Measurements from ENCODE around the gene TRIM63.
"Not testable (repeated sequence)": the region's sequence is repeated elsewhere in the genome, so short reads cannot be mapped to it uniquely, and the experiment has no call there.

The TRIM63 gene

GRCh38 chr1:26067432-26067911 lies at the start of gene TRIM63:
Gene TRIM63, minus strand, starts transcription at chr1:26067630. Its CDS starts 136 bp downstream, at chr1:26067494.
- DNase-seq (ENCODE audit: low read depth) = no peak

DNA sequence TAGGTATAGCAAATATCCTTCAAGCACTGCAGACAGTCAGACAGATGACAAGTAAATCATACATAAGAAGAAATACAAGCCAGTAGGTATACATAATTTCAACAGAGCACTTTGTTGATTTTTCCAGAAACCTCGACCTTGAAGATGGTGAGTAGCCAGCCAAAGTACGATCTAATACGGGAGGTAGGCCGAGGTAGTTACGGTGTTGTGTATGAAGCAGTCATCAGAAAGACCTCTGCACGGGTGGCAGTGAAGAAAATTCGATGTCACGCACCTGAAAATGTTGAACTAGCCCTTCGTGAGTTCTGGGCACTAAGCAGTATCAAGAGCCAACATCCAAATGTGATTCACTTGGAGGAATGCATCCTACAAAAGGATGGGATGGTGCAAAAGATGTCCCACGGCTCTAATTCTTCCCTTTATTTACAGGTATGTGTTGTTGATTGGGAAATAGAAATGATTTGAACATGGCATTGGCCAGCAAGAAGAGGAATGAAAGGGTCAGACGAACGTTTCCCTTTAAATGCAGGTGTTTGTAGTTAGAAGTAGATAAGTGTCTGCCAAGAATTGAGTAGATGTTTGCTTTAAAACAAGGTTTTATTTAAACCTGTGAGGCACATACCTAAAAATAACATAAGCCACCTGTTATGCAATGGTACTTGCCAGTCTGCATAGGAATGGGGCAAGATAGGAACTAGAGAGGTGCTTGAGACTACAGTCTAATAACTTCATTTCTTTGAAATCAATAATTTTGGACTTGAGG lies 46.9 kb upstream of the TRIM63 start:
- DNase-seq (ENCODE audit: low read depth) = no peak

- no peak for DNase-seq (ENCODE audit: low read depth)
Measured at GRCh38 chr1:26112407-26112775, 45.0 kb upstream of the TRIM63 start.

DNA sequence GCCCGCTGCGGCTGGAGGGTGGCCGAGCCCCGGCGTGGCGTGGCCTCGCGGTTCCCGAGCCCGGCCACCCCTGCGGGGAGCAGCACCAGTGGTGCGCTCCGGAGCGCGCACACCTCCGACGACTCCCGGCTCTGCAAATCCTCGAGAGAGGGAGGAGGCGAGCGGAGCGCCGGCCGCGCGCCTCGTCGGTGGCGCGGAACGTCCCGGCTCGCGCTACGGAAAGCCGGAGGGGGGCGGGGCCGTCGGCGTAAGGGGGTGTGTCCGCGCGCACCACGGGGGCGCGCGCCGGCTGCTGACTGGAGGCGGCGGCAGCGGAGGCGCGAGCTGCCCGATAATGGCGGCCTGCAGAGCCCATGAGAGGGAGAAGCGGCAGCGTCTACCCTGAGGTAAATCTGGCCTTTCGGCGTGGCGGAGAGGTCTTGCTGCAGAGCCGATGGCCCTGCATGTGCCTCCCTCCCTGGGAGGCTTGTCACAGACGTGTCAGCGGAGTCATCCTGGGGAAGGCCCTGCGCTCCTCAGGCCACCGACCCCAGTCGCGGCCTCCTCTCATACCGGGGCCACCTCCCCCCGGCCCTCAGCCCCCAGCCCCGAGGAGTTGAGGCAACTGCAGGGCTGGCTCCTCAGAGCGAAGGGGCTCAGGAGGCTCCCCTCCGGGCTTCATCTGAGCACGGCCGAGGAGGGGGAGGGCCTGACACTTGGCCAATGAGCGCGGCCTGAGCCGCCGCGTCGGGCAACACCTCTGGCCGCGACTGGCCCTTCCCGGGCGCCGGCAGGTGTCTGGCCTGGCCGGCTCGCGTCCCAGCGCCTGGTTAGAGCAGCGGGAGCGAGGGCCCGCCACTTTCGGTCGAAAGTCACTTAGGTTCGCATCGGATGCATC lies 44.3 kb upstream of the TRIM63 start, which contains the start of gene PDIK1L:
Gene PDIK1L (plus strand): TSS at position 295 of the 877 bp plus-strand sequence. CDS start 2,485 bp downstream, outside the sequence.
- DNase-seq (ENCODE audit: low read depth) = peak; percentile 97

GRCh38 chr1:26110731-26111529 lies 43.5 kb upstream of the TRIM63 start:
- peak; percentile 69 for DNase-seq (ENCODE audit: low read depth)

DNA sequence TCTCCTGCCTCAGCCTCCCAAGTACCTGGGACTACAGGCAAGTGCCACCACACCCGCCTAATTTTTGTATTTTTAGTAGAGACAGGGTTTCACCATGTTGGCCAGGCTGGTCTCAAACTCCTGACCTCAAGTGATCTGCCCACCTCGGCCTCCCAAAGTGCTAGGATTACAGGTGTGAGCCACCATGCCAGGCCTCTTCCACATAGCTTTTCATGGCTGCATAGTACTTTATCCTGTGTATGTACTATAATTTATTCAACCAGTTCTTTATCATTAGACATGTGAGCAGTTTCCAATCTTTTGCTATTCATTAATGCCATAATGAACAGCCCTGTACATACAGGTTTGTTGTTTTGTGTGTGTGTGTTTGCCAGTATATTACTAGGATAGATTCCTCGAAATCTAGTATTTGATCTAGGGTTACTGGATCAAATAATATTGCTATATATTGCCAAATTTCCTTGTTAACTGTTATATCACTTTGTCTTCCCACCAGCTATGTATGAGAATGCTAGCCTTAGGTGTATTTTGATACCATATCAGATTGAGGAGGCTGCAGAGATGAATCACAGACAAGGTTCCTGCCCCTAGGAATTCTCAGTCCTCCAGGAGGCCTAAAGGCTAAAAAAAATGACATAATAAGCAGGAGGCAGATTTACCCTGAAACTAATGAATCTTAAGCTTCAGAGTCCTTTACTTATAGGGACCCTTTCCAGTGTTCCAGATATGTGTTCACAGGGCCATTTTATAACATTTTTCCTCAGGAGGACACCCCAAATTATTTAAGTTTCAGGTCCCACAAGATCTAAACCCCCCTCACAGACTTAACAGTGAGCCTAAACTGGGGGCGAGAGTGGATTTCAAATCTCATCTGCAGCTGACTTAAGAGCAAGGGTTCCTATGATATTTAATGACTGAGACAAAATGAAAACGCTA lies 42.1 kb upstream of the TRIM63 start:
- DNase-seq (ENCODE audit: low read depth) = no peak

DNA sequence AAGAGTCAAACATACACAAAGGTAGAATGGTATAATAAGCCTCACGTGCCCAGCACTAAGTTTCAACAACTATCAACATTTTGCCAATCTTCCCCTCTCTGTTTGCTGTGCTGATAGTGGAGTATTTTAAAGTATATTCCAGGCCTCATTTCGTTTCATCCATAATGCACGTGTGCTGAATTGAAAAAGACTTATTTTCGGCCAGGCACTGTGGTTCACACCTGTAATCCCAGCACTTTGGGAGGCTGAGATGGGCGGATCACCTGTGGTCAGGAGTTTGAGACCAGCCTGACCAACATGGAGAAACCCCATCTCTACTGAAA lies 37.8 kb upstream of the TRIM63 start:
- not testable (repeated sequence) for DNase-seq (ENCODE audit: low read depth)

DNA sequence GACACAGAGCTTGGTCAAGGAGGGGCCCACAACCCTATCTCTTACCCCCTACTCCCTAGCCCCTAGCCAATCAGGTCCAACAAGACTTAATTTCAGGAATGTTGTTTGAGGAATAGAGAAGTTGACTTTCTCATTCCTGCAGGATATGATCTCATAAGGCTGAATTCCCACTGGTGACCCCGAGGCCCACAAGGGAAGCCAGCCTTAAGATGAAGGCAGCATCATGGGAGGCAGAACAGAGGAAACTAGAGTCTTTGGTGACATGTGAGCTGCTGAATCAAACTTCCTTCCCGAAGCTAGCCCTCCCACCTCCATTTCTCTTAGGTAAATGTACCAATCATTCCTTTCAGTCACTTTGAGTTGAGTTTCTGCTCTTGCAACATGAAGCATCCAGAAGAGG lies 35.1 kb upstream of the TRIM63 start:
- DNase-seq (ENCODE audit: low read depth) = no peak

DNA sequence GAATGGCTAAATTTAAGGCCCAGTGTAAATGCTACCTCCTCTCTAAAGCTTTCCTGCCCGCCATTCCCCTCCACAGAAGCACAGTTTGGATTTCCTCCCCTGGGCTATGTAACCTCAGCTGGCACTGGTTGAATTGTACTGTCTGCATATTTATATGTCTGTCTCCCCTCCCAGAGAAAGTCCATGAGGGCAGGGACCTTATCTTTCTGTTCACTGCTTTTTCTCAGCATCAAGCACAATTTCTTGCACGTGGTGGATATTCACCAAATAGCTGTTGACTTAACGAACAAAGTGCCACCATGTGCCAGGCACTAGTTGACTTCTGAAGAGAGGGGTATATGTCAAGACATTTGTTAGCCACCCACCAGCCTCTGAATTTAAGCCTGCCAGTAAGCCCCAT lies 34.7 kb upstream of the TRIM63 start:
- DNase-seq (ENCODE audit: low read depth) = no peak

- DNase-seq (ENCODE audit: low read depth) = not testable (repeated sequence)
Measured at GRCh38 chr1:26100204-26100603, 32.8 kb upstream of the TRIM63 start.

DNA sequence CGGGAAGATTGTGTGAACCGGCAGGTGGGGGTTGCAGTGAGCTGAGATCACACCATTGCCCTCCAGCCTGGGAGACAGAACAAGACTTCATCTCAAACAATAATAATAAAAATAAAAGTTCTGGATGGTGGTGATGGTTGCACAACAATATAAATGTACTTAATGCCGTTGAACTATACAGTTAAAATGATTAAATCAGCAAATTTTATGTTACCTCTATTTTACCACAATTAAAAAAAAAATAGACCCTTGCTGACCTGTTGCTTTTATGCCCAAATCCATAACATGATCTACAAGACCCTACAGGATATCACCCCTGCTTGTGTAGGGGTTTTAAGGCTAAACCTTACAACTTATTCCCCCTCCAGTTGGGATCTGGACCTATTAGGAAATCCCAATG lies 32.4 kb upstream of the TRIM63 start:
- no peak for DNase-seq (ENCODE audit: low read depth)

GRCh38 chr1:26098602-26099001 lies 31.2 kb upstream of the TRIM63 start:
- DNase-seq (ENCODE audit: low read depth) = no peak

- no peak for DNase-seq (ENCODE audit: low read depth)
Measured at GRCh38 chr1:26097696-26098095, 30.3 kb upstream of the TRIM63 start.

DNA sequence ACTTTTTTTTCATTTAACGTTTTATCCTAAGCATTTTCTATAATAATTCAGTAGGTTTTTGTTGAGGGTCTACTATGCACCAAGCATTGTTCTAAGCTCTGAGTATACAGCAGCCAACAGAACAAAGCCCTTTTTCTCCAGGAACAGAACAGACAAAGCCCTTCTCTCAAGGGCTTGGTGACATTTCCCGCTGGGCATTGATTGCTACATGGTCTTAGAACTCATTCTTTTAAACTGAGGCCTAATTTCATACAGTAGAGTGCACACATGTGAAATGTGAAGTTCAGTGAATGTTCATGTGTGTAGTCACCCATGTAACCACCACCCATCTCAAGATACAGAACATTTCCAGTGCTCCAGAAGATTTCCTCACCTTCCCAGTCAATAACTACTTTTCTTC lies 29.0 kb upstream of the TRIM63 start:
- DNase-seq (ENCODE audit: low read depth) = no peak

DNA sequence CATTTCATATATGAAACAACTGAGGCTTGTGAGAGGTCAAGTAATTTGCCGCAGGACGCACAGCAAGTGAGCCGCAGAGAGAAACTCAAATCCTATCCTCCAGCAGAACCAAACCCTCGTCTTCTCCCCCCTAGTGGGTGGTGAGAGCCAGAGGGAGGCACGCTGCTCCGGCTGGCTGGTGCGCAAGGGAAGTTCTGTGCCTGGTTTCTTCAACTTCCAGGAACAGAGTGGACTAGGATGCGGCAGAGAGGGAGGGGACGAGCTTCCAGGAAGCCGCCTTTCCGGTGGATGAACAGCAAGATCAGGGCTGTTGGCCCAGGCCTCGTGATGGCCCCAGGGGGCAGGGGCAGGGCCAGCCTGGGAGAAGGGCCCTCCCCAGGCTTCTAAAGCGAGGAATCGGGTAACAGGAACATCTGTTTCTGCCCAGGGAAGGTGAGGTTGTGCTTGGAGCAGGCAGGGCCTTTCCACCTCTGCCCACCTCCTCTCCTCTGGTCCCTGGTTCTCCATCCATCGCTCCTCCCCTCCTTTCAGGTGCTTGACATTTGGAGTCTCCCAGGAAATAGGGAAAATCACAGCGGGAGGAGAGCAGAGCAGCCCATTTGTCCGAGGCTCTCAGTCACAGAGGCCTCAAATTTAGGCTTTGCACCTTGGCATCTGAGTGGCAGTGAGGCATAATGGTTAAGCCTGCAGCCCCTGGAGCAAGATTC lies 27.4 kb upstream of the TRIM63 start:
- DNase-seq (ENCODE audit: low read depth) = peak; percentile 47

DNA sequence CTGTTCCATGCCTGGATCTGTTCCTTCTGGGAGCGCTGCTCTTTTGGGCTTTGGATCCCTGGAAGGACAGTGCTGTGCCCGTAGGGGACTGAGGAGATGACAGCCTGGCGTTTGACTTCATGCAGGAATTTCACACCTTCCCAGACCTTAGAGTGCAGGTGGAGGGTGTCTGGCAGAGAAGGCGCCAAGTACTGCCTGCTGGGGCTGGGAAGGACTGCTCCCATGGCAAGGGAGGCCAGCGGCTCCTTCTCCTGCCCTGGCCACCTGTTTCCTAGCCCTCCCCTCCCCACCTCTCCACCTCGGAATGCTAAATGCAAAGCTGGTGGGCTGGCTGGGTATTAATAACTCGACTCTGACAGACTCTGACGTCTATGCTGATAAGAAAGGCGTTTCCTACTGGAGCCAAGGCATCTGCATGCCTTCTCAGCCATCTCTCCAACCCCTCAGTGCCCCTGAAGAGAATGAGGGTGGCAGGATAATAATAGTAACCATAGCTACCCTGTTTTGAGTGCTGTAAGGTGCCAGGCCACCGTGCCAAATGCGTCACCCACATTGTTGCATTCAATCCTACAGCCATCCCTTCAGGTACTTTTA lies 26.7 kb upstream of the TRIM63 start:
- no peak for DNase-seq (ENCODE audit: low read depth)

- not testable (repeated sequence) for DNase-seq (ENCODE audit: low read depth)
Measured at GRCh38 chr1:26093569-26093968, 26.1 kb upstream of the TRIM63 start.

DNA sequence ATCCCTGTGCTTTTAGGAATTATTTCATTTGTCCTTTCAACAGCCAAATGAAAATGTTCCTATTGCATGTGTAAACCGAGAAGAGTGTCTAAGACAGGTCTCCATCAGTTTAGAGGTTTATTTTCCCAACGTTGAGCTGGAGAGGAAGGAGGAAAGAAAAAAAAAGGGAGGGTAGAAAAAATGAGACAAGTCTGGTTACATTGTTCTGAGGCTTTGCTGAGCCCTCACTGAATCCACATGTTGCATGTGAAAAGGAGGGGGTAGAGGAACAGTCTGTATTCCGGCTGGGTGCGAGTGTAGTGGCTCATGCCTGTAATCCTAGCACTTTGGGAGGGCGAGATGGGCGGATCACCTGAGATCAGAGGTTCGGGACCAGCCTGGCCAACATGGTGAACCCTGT lies 25.0 kb upstream of the TRIM63 start:
- DNase-seq (ENCODE audit: low read depth) = no peak

DNA sequence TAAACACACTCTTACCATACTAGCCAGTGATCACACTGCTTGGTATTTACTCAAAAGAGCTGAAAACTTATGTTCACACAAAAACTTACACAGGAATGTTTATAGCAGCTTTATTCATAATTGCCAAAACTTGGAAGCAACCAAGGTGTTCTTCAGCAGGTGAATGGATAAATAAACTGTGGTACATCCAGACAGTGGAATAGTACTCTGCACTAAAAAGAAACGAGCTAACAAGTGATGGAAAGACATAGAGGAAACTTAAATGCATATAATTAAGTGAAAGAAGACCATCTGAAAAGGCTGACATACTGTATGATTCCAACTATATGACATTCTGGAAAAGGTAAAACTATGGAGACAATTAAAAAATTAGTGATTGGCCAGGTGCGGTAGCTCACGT lies 23.5 kb upstream of the TRIM63 start:
- DNase-seq (ENCODE audit: low read depth) = no peak

DNA sequence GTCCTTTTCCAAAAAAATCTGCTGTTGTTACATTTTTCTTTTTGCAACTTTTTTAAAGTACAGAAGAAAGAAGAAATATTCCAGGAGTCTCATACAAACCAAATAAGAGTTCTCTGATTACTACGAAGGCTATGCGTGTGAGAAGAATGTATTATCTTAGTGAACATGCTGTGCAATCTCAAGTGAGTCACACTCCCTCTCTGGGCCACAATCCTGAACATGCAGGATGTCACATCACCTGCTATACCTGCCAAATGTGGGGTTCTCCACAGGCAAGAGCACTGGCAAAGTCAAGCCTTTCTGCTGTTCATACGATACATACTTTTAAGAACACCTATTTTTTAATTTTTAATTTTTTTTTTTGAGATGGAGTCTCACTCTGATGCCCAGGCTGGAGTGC lies 21.7 kb upstream of the TRIM63 start:
- no peak for DNase-seq (ENCODE audit: low read depth)
